ENCODE measurements around the gene EHBP1L1. TPM values are rescaled to one million over a fixed set of nuclear protein-coding genes. Genes with fewer than 3 reads are reported as not detected.

Gene EHBP1L1
- total RNA-seq, 2 experiments from 2014 or later: 59.7 to 71.6 TPM

DNA sequence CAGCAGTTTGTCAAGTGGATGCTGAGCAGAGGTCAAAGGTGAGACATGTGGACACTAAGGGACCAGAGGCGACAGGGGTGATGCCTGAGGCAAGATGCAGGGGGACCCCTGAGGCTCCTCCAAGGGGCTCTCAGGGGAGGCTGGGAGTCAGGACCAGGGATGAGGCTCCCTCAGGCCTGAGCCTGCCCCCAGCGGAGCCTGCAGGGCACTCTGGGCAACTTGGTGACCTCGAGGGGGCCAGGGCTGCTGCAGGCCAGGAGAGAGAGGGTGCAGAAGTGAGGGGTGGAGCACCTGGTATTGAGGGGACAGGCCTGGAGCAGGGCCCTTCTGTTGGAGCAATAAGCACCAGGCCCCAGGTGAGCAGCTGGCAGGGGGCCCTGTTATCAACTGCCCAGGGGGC, 6.1 kb downstream of the EHBP1L1 start:
- intact Hi-C loops (cut with micrococcal nuclease; ENCODE audit: unreplicated experiment): no loop called here
- H3K4me2 ChIP-seq (ENCODE audit: low read length): no peak overlapping the region
- H3K4me3 ChIP-seq (ENCODE audit: low read depth, low read length, poor library complexity, severe bottlenecking): no peak overlapping the region
- no peak overlapping the region for H2AFZ ChIP-seq (ENCODE audit: low read length)
- no peaks in the 10 kb centered on the region for H3K9me3 ChIP-seq (ENCODE audit: low read length)
- no peaks in the 10 kb centered on the region for H3K9me2 ChIP-seq (ENCODE audit: insufficient read depth, low read length)
- CTCF ChIA-PET (ENCODE audit: unreplicated experiment): no interaction called here
- peaks cover 35% of the 10 kb centered on the region for H3K36me3 ChIP-seq (ENCODE audit: insufficient read depth, low read length)
- no TSS peak for BruUV-seq (replicated peaks)
- no peaks in the 10 kb centered on the region for H4K20me1 ChIP-seq (ENCODE audit: insufficient read depth, low read length)
- POLR2A ChIA-PET: no interaction called here
- TF ChIP-seq, protein P1, sequence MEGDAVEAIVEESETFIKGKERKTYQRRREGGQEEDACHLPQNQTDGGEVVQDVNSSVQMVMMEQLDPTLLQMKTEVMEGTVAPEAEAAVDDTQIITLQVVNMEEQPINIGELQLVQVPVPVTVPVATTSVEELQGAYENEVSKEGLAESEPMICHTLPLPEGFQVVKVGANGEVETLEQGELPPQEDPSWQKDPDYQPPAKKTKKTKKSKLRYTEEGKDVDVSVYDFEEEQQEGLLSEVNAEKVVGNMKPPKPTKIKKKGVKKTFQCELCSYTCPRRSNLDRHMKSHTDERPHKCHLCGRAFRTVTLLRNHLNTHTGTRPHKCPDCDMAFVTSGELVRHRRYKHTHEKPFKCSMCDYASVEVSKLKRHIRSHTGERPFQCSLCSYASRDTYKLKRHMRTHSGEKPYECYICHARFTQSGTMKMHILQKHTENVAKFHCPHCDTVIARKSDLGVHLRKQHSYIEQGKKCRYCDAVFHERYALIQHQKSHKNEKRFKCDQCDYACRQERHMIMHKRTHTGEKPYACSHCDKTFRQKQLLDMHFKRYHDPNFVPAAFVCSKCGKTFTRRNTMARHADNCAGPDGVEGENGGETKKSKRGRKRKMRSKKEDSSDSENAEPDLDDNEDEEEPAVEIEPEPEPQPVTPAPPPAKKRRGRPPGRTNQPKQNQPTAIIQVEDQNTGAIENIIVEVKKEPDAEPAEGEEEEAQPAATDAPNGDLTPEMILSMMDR (conservative IDR thresholded peaks at IDR 0.05; ENCODE audit: low read length): no peak
- TF ChIP-seq EZH2phosphoT487 (IDR thresholded peaks at IDR 0.05; ENCODE audit: borderline replicate concordance, low read depth, low read length): no peak
- H3K79me2 ChIP-seq (ENCODE audit: insufficient read depth, low read depth, low read length): peaks cover under 1% of the 10 kb centered on the region; the same call in 1 of the 2 replicates
- H3K4me1 ChIP-seq (ENCODE audit: insufficient read depth, low read length, poor library complexity, severe bottlenecking): peaks cover 18% of the 10 kb centered on the region
- H3K27ac ChIP-seq (ENCODE audit: low read depth, low read length, poor library complexity, severe bottlenecking): no peak overlapping the region
- no peak for DNase-seq (ENCODE audit: low spot score)

GRCh38 chr11:65583589-65583988, 7.7 kb downstream of the EHBP1L1 start:
- POLR2A ChIA-PET: interaction anchor here (0.8 kb wide), 1 partner anchor 13 kb away, joined by 3 read pairs; the partner anchor contains the start of gene ZNRD2
- no peaks in the 10 kb centered on the region for H3K9me2 ChIP-seq (ENCODE audit: insufficient read depth, low read length)
- no peak overlapping the region for H2AFZ ChIP-seq (ENCODE audit: low read length)
- no TSS peak for BruUV-seq (replicated peaks)
- no peaks in the 10 kb centered on the region for H3K9me3 ChIP-seq (ENCODE audit: low read length)
- DNase-seq (ENCODE audit: low spot score): no peak
- peaks cover 22% of the 10 kb centered on the region for H3K4me1 ChIP-seq (ENCODE audit: insufficient read depth, low read length, poor library complexity, severe bottlenecking)
- TF ChIP-seq EZH2phosphoT487 (IDR thresholded peaks at IDR 0.05; ENCODE audit: borderline replicate concordance, low read depth, low read length): no peak
- TF ChIP-seq, protein P1 (conservative IDR thresholded peaks at IDR 0.05; ENCODE audit: low read length): no peak
- H4K20me1 ChIP-seq (ENCODE audit: insufficient read depth, low read length): no peaks in the 10 kb centered on the region
- intact Hi-C loops (cut with micrococcal nuclease; ENCODE audit: unreplicated experiment): no loop called here
- no peak overlapping the region for H3K27ac ChIP-seq (ENCODE audit: low read depth, low read length, poor library complexity, severe bottlenecking)
- no peak overlapping the region for H3K4me3 ChIP-seq (ENCODE audit: low read depth, low read length, poor library complexity, severe bottlenecking)
- no peaks in the 10 kb centered on the region for H3K79me2 ChIP-seq (ENCODE audit: insufficient read depth, low read depth, low read length)
- no peak overlapping the region for H3K4me2 ChIP-seq (ENCODE audit: low read length)
- H3K36me3 ChIP-seq (ENCODE audit: insufficient read depth, low read length): peaks cover 35% of the 10 kb centered on the region
- CTCF ChIA-PET (ENCODE audit: unreplicated experiment): no interaction called here

DNA sequence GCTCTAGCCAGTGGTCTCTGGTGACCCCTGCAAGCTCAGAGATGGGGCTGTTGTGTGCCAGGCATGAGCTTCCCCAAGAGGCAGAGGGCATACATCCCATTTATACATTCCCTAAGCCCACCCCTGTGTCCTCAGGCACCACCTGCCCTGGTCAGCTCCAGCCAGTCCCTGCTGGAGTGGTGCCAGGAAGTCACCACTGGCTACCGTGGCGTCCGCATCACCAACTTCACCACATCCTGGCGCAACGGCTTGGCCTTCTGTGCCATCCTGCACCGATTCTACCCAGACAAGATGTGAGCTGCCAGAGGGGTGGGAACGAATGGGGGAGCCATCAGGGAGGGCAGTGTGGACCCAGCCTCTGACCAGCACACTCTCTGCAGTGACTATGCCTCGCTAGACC, 8.3 kb downstream of the EHBP1L1 start:
- peaks cover 35% of the 10 kb centered on the region for H3K36me3 ChIP-seq (ENCODE audit: insufficient read depth, low read length)
- no peaks in the 10 kb centered on the region for H3K9me3 ChIP-seq (ENCODE audit: low read length)
- no peak overlapping the region for H3K4me3 ChIP-seq (ENCODE audit: low read depth, low read length, poor library complexity, severe bottlenecking)
- no peak overlapping the region for H3K4me2 ChIP-seq (ENCODE audit: low read length)
- H3K9me2 ChIP-seq (ENCODE audit: insufficient read depth, low read length): no peaks in the 10 kb centered on the region
- no peak for TF ChIP-seq EZH2phosphoT487 (IDR thresholded peaks at IDR 0.05; ENCODE audit: borderline replicate concordance, low read depth, low read length)
- TF ChIP-seq, protein P1 (conservative IDR thresholded peaks at IDR 0.05; ENCODE audit: low read length): no peak
- ChIA-PET CTCF (ENCODE audit: unreplicated experiment) (no interaction called here), POLR2A (interaction anchor here (0.8 kb wide), 1 partner anchor 14 kb away, joined by 3 read pairs; the partner anchor contains the start of gene ZNRD2)
- H3K79me2 ChIP-seq (ENCODE audit: insufficient read depth, low read depth, low read length): no peaks in the 10 kb centered on the region
- BruUV-seq (replicated peaks): no TSS peak
- peaks cover 27% of the 10 kb centered on the region for H3K4me1 ChIP-seq (ENCODE audit: insufficient read depth, low read length, poor library complexity, severe bottlenecking)
- no peaks in the 10 kb centered on the region for H4K20me1 ChIP-seq (ENCODE audit: insufficient read depth, low read length)
- no peak for DNase-seq (ENCODE audit: low spot score)
- H3K27ac ChIP-seq (ENCODE audit: low read depth, low read length, poor library complexity, severe bottlenecking): no peak overlapping the region
- intact Hi-C loops (cut with micrococcal nuclease; ENCODE audit: unreplicated experiment): no loop called here
- no peak overlapping the region for H2AFZ ChIP-seq (ENCODE audit: low read length)

Data from OCI-LY7 (cell line).